NB4 (cell line): ENCODE results near the gene CEMIP2.

Experiments used
- MYC ChIP-seq: IDR thresholded peaks from 2 replicates; pipeline ENCODE4 v1.6.1; 2011; ENCODE audit warnings: low read depth, low read length
- POLR2A ChIP-seq: IDR thresholded peaks from 2 replicates; pipeline ENCODE4 v1.6.1; 2011; ENCODE audit warnings: mild to moderate bottlenecking; ENCODE audit not compliant: insufficient read length; ENCODE audit errors: extremely low read depth
- TF ChIP-seq, protein P1 (sequence below): IDR thresholded peaks from one replicate; pipeline ENCODE4 v1.5.1; 2012; ENCODE audit warnings: low read depth, low read length

DNA sequence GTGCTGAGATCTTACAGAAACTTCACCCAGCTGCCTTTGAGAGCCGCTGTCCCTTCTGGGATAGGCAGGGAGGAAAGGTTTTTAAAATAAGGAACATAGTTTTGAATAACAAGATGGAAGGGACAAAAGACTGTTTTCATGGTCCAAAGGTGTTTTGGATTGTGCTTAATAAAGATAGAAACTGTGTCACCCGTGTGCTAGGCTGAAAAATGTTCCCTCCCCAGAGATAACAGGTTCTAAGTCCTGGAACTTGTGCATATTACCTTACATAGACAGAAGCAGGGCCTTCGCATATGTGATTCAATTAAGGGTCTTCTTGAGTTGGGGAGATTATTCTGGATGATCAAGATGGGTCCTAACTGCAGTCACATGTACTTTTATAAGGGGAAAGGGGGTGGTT is 1.9 kb upstream of the CEMIP2 start:
- TF ChIP-seq POLR2A (no peak), MYC (no peak)
- TF ChIP-seq, protein P1, sequence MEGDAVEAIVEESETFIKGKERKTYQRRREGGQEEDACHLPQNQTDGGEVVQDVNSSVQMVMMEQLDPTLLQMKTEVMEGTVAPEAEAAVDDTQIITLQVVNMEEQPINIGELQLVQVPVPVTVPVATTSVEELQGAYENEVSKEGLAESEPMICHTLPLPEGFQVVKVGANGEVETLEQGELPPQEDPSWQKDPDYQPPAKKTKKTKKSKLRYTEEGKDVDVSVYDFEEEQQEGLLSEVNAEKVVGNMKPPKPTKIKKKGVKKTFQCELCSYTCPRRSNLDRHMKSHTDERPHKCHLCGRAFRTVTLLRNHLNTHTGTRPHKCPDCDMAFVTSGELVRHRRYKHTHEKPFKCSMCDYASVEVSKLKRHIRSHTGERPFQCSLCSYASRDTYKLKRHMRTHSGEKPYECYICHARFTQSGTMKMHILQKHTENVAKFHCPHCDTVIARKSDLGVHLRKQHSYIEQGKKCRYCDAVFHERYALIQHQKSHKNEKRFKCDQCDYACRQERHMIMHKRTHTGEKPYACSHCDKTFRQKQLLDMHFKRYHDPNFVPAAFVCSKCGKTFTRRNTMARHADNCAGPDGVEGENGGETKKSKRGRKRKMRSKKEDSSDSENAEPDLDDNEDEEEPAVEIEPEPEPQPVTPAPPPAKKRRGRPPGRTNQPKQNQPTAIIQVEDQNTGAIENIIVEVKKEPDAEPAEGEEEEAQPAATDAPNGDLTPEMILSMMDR = no peak
